PC-3 (cell line): Measurements from ENCODE around the gene HNRNPLL. TPM values are rescaled to one million over a fixed set of nuclear protein-coding genes. Genes with fewer than 3 reads are reported as not detected.

ENCODE experiments used
- ATAC-seq: fragments of 200-7000 bp; cut with Tn5 transposase; 2 replicates; pipeline ENCODE4 v1.9.1; 2020; ENCODE audit warnings: mild to moderate bottlenecking, moderate library complexity
- Bru-seq: library from RNA; stranded (reverse); fragments of 400-500 nt; gene quantifications from one replicate; lab custom pipeline; 2021; lab: Mats Ljungman, UMichigan
- BruChase-seq, 2 experiments: library from RNA; stranded (reverse); fragments of 400-500 nt; gene quantifications; one replicate each; lab custom pipeline; 2021; lab: Mats Ljungman, UMichigan
- BruUV-seq: library from RNA; stranded (reverse); fragments of 400-500 nt; replicated peaks from 2 replicates; lab custom pipeline; 2021; lab: Mats Ljungman, UMichigan
- CTCF ChIA-PET: fragments of 300-600 bp; sonication (Branson Sonifier 250); formaldehyde crosslinking; loops from one replicate; lab custom pipeline; 2022; ENCODE audit warnings: antibody characterized with exemption; lab: Charles Lee
- POLR2A ChIA-PET: fragments of 300-600 bp; sonication (Branson Sonifier 250); formaldehyde crosslinking; loops from one replicate; lab custom pipeline; 2022; ENCODE audit warnings: antibody characterized with exemption; ENCODE audit not compliant: unreplicated experiment; lab: Charles Lee
- DNase-seq: peaks from one replicate; pipeline ENCODE4 v3.0.0-alpha.2; 2015
- H2AFZ ChIP-seq: fragments of 300-600 bp; sonication (generic); 2 replicates; pipeline ENCODE4 v1.6.0; 2016; ENCODE audit warnings: antibody characterized with exemption, low read length
- H3F3A ChIP-seq: fragments of 300-600 bp; sonication (generic); one replicate; pipeline ENCODE4 v1.6.0; 2017; ENCODE audit warnings: antibody characterized with exemption, low read length, control low read depth, mild to moderate bottlenecking; ENCODE audit not compliant: unreplicated experiment
- H3K27ac ChIP-seq: fragments of 300-600 bp; sonication (generic); 2 replicates; pipeline ENCODE4 v1.5.1; 2016; ENCODE audit warnings: mild to moderate bottlenecking, low read length
- H3K27me3 ChIP-seq: fragments of 300-600 bp; sonication (generic); 2 replicates; pipeline ENCODE4 v1.6.1; 2016; ENCODE audit warnings: low read length, mixed read lengths
- H3K36me3 ChIP-seq: fragments of 300-600 bp; sonication (generic); 2 replicates; pipeline ENCODE4 v1.6.1; 2016; ENCODE audit warnings: low read depth, mixed run types, low read length, mixed read lengths
- H3K4me1 ChIP-seq: fragments of 300-600 bp; sonication (generic); 2 replicates; pipeline ENCODE4 v1.5.1; 2016; ENCODE audit warnings: low read length; ENCODE audit not compliant: insufficient read depth
- H3K4me2 ChIP-seq: fragments of 300-600 bp; sonication (generic); 2 replicates; pipeline ENCODE4 v1.6.0; 2016; ENCODE audit warnings: low read length
- H3K4me3 ChIP-seq: fragments of 300-600 bp; sonication (generic); 2 replicates; pipeline ENCODE4 v1.5.1; 2016; ENCODE audit warnings: mild to moderate bottlenecking, low read length, mixed read lengths
- H3K79me2 ChIP-seq: fragments of 300-600 bp; sonication (generic); 2 replicates; pipeline ENCODE4 v1.6.1; 2017; ENCODE audit warnings: low read length, mixed read lengths
- H3K9ac ChIP-seq: fragments of 300-600 bp; sonication (generic); 2 replicates; pipeline ENCODE4 v1.6.0; 2016; ENCODE audit warnings: mild to moderate bottlenecking, low read length
- H3K9me2 ChIP-seq: fragments of 300-600 bp; sonication (generic); replicated peaks from 2 replicates; pipeline ENCODE4 v1.6.1; 2016; ENCODE audit warnings: mixed run types, low read length, mixed read lengths
- H3K9me3 ChIP-seq: fragments of 300-600 bp; sonication (generic); 2 replicates; pipeline ENCODE4 v1.6.1; 2016; ENCODE audit warnings: low read length, mixed read lengths
- H4K20me1 ChIP-seq: fragments of 300-600 bp; sonication (generic); 2 replicates; pipeline ENCODE4 v1.6.1; 2016; ENCODE audit warnings: low read length, mixed read lengths
- EZH2 ChIP-seq: fragments of 300-600 bp; sonication (generic); IDR thresholded peaks from one replicate; pipeline ENCODE4 v1.6.1; 2017; ENCODE audit warnings: antibody characterized with exemption, mild to moderate bottlenecking, low read length; ENCODE audit not compliant: unreplicated experiment
- EZH2phosphoT487 ChIP-seq: fragments of 300-600 bp; sonication (generic); IDR thresholded peaks from 2 replicates; pipeline ENCODE4 v1.6.1; 2018; ENCODE audit warnings: mild to moderate bottlenecking, antibody characterized with exemption, low read length, borderline replicate concordance
- intact Hi-C: fragments of 100-400 bp; cut with micrococcal nuclease; formaldehyde crosslinking; loops from 2 replicates; pipeline ENCODE4 v1.9.0; 2023
- long read RNA-seq: library from polyadenylated mRNA; unstranded; transcript quantifications from one replicate; pipeline ENCODE4 v2.0.0, GENCODE V29; 2021; ENCODE audit not compliant: unreplicated experiment
- total RNA-seq: library from RNA; depleted of rRNA; stranded (reverse); fragments of >200 nt; gene quantifications from 2 replicates; pipeline ENCODE4 v1.2.3, GENCODE V29; 2014; rRNA removed
- TF ChIP-seq, protein P1 (sequence below): fragments of 300-600 bp; sonication (generic); conservative IDR thresholded peaks from 2 replicates; pipeline ENCODE4 v1.5.1; 2017; ENCODE audit warnings: antibody characterized with exemption, low read depth, mild to moderate bottlenecking, low read length

HNRNPLL gene
- total RNA-seq (30.1 and 43.8 TPM in 2 replicates), Bru-seq, nascent RNA (percentile 85 among the genes with signal in this experiment), BruChase-seq, experiment 1, labeled RNA remaining after a 6-hour chase (percentile 86 among the genes with signal in this experiment), BruChase-seq, experiment 2, labeled RNA remaining after a 2-hour chase (percentile 90 among the genes with signal in this experiment)
- long read RNA-seq, full-length matches to known transcripts = 106 of 127 reads
- long read RNA-seq, partial matches to known transcripts = 13 of 127 reads
- long read RNA-seq, other reads (novel, unspliced or antisense) = 8 of 127 reads

GRCh38 chr2:38602732-38603401 lies at the start of gene HNRNPLL:
HNRNPLL (minus strand) TSS chr2:38602928; CDS start chr2:38602626, 302 bp downstream.
- no peaks in the 10 kb centered on the region for H3F3A ChIP-seq
- H3K27me3 ChIP-seq = no peaks in the 10 kb centered on the region
- H3K27ac ChIP-seq = peak within 1 kb of the TSS; percentile 62
- CTCF ChIA-PET = interaction anchor here (0.6 to 1.5 kb wide), 7 partner anchors 12 to 282 kb away, joined by 3 to 13 read pairs (median 4); no protein-coding TSS in a partner anchor
- H3K4me1 ChIP-seq = peaks cover 37% of the 10 kb centered on the region
- H3K9ac ChIP-seq = peak within 1 kb of the TSS; percentile 83
- no peaks in the 10 kb centered on the region for H3K9me2 ChIP-seq
- H3K79me2 ChIP-seq = peaks cover 46% of the 10 kb centered on the region
- DNase-seq = peak; percentile 98
- peak within 1 kb of the TSS; percentile 99 for H2AFZ ChIP-seq
- no TSS peak for BruUV-seq
- peak within 1 kb of the TSS; percentile 84 for H3K4me3 ChIP-seq
- H3K9me3 ChIP-seq = no peaks in the 10 kb centered on the region
- TF ChIP-seq EZH2 = no peak
- no peak for TF ChIP-seq EZH2phosphoT487
- TF ChIP-seq, protein P1, sequence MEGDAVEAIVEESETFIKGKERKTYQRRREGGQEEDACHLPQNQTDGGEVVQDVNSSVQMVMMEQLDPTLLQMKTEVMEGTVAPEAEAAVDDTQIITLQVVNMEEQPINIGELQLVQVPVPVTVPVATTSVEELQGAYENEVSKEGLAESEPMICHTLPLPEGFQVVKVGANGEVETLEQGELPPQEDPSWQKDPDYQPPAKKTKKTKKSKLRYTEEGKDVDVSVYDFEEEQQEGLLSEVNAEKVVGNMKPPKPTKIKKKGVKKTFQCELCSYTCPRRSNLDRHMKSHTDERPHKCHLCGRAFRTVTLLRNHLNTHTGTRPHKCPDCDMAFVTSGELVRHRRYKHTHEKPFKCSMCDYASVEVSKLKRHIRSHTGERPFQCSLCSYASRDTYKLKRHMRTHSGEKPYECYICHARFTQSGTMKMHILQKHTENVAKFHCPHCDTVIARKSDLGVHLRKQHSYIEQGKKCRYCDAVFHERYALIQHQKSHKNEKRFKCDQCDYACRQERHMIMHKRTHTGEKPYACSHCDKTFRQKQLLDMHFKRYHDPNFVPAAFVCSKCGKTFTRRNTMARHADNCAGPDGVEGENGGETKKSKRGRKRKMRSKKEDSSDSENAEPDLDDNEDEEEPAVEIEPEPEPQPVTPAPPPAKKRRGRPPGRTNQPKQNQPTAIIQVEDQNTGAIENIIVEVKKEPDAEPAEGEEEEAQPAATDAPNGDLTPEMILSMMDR = no peak
- no peaks in the 10 kb centered on the region for H3K36me3 ChIP-seq
- peaks cover 37% of the 10 kb centered on the region for H4K20me1 ChIP-seq
- intact Hi-C loops = loop anchor here (1.0 kb wide), 2 partner anchors 62 to 123 kb away; no protein-coding TSS in a partner anchor
- ATAC-seq = peak; percentile 81
- peak within 1 kb of the TSS; percentile 94 for H3K4me2 ChIP-seq
- POLR2A ChIA-PET = interaction anchor here (0.6 kb wide), 1 partner anchor 12 kb away, joined by 6 read pairs; no protein-coding TSS in a partner anchor

- ChIA-PET CTCF (no interaction called here), POLR2A (no interaction called here)
- no peak overlapping the region for H3K27ac ChIP-seq
- no peak overlapping the region for H3K9ac ChIP-seq
- intact Hi-C loops = no loop called here
- H3K9me2 ChIP-seq = no peaks in the 10 kb centered on the region
- H3K4me1 ChIP-seq = no peaks in the 10 kb centered on the region
- no peaks in the 10 kb centered on the region for H3K27me3 ChIP-seq
- no peaks in the 10 kb centered on the region for H4K20me1 ChIP-seq
- H3K4me3 ChIP-seq = no peak overlapping the region
- no peaks in the 10 kb centered on the region for H3K36me3 ChIP-seq
- no peaks in the 10 kb centered on the region for H3F3A ChIP-seq
- ATAC-seq (no peak), DNase-seq (no peak)
- no peaks in the 10 kb centered on the region for H3K9me3 ChIP-seq
- no TSS peak for BruUV-seq
- TF ChIP-seq EZH2 (no peak), EZH2phosphoT487 (no peak)
- TF ChIP-seq, protein P1 = no peak
- H2AFZ ChIP-seq = no peak overlapping the region
- H3K4me2 ChIP-seq = no peak overlapping the region
- no peaks in the 10 kb centered on the region for H3K79me2 ChIP-seq
These were observed 48.0 kb upstream of the HNRNPLL start for GRCh38 chr2:38650717-38651116.

DNA sequence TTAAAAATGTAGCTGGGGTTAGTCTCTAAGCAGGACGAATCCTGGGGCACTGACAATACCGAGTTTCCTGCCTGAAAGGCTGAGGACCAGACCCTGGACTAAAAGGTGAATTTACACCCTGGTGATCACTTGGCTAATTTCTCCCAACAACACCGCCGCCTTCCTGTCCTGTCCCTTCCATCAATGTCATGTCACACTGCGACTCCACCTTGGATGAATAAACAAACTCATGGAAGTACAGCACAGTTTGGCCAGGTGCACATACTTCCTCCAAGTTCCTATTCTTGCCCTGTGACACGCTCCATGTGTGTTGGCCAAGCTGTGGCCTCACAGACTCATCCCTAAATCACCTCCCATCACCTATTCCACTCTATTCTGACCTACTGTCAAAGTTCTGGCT lies 47.3 kb upstream of the HNRNPLL start:
- Histone ChIP-seq H3F3A (no peaks in the 10 kb centered on the region), H3K79me2 (no peaks in the 10 kb centered on the region), H3K4me1 (no peaks in the 10 kb centered on the region), H3K27ac (no peak overlapping the region), H2AFZ (no peak overlapping the region), H3K27me3 (no peaks in the 10 kb centered on the region), H3K9me2 (no peaks in the 10 kb centered on the region), H3K36me3 (no peaks in the 10 kb centered on the region), H3K9ac (no peak overlapping the region), H3K4me3 (no peak overlapping the region), H3K4me2 (no peak overlapping the region), H3K9me3 (no peaks in the 10 kb centered on the region), H4K20me1 (no peaks in the 10 kb centered on the region)
- ChIA-PET CTCF (no interaction called here), POLR2A (no interaction called here)
- DNase-seq (no peak), ATAC-seq (no peak)
- intact Hi-C loops = no loop called here
- TF ChIP-seq EZH2 (no peak), EZH2phosphoT487 (no peak)
- TF ChIP-seq, protein P1 = no peak
- no TSS peak for BruUV-seq
